Fibroblast of lung (primary cell): ENCODE measurements around the gene NFASC.

Experiments used
- CTCF ChIP-seq, 2 donors: IDR thresholded peaks in 1 of 2; conservative IDR thresholded peaks in 1 of 2; 1 replicate in 1 of 2; 2 replicates in 1 of 2; pipeline ENCODE4 v1.5.1; 2011 to 2012; ENCODE audit warnings: low read length in 2 of 2, control low read depth in 1 of 2, inconsistent platforms in 1 of 2, low read depth in 1 of 2, mild to moderate bottlenecking in 1 of 2
- EZH2 ChIP-seq: IDR thresholded peaks from 2 replicates; pipeline ENCODE4 v1.5.1; 2012; ENCODE audit warnings: low read length, control low read depth, mild to moderate bottlenecking; ENCODE audit errors: missing control alignments

GRCh38 chr1:204887846-204888245 lies 17.2 kb downstream of the NFASC start:
- no peak for TF ChIP-seq CTCF (conservative IDR thresholded peaks at IDR 0.05 in 1 of 2, IDR thresholded peaks at IDR 0.05 in 1 of 2; ENCODE audit: low read depth in 1 of 2, low read length in 2 of 2)
- TF ChIP-seq EZH2, result no peak
